A673 (cell line): ENCODE results near the gene MYD88. TPM values are rescaled to one million over a fixed set of nuclear protein-coding genes. Genes with fewer than 3 reads are reported as not detected.
"Not testable (repeated sequence)": the region's sequence is repeated elsewhere in the genome, so short reads cannot be mapped to it uniquely, and the experiment has no call there.

Experiments
- BruUV-seq: library from RNA; stranded (reverse); fragments of 400-500 nt; replicated peaks from 2 replicates; lab custom pipeline; 2021; lab: Mats Ljungman, UMichigan
- CTCF ChIA-PET: fragments of 300-600 bp; sonication (Branson Sonifier 250); formaldehyde crosslinking; loops from one replicate; lab custom pipeline; 2022; ENCODE audit warnings: antibody characterized with exemption; lab: Charles Lee
- POLR2A ChIA-PET: fragments of 300-600 bp; sonication (Branson Sonifier 250); formaldehyde crosslinking; loops from one replicate; lab custom pipeline; 2022; ENCODE audit warnings: antibody characterized with exemption; ENCODE audit not compliant: low non-redundant PET; lab: Charles Lee
- DNase-seq: peaks from one replicate; pipeline ENCODE4 v3.0.0-alpha.2; 2015; ENCODE audit warnings: low spot score
- H3K27ac ChIP-seq: fragments of 200-600 bp; sonication (generic); 2 replicates; pipeline ENCODE4 v1.5.1; 2016; ENCODE audit warnings: mixed run types, low read depth, mild to moderate bottlenecking, mixed read lengths, antibody characterized with exemption, low read length; ENCODE audit not compliant: poor library complexity, severe bottlenecking
- H3K27me3 ChIP-seq: fragments of 200-600 bp; sonication (generic); replicated peaks from 2 replicates; pipeline ENCODE4 v1.6.1; 2017; ENCODE audit warnings: mixed run types, low read depth, mild to moderate bottlenecking, mixed read lengths, antibody characterized with exemption, low read length; ENCODE audit not compliant: insufficient read depth, poor library complexity
- H3K36me3 ChIP-seq: fragments of 200-600 bp; sonication (generic); 2 replicates; pipeline ENCODE4 v1.6.1; 2016; ENCODE audit warnings: mixed run types, mild to moderate bottlenecking, mixed read lengths, antibody characterized with exemption, low read length; ENCODE audit not compliant: insufficient read depth, poor library complexity, severe bottlenecking
- H3K4me1 ChIP-seq: fragments of 200-600 bp; sonication (generic); 2 replicates; pipeline ENCODE4 v1.6.1; 2017; ENCODE audit warnings: mixed run types, mild to moderate bottlenecking, mixed read lengths, antibody characterized with exemption, low read length; ENCODE audit not compliant: insufficient read depth, poor library complexity, severe bottlenecking
- H3K4me3 ChIP-seq: fragments of 200-600 bp; sonication (generic); 2 replicates; pipeline ENCODE4 v1.5.1; 2016; ENCODE audit warnings: low read depth, mixed run types, mild to moderate bottlenecking, mixed read lengths, low read length; ENCODE audit not compliant: poor library complexity, severe bottlenecking
- H3K9me3 ChIP-seq: fragments of 200-600 bp; sonication (generic); 2 replicates; pipeline ENCODE4 v1.6.1; 2016; ENCODE audit warnings: mixed run types, low read depth, mild to moderate bottlenecking, mixed read lengths, antibody characterized with exemption, low read length; ENCODE audit not compliant: poor library complexity, severe bottlenecking
- EZH2 ChIP-seq: fragments of 200-600 bp; sonication (generic); IDR thresholded peaks from 2 replicates; pipeline ENCODE4 v1.6.1; 2017; ENCODE audit warnings: borderline replicate concordance, low read depth, mild to moderate bottlenecking, mixed read lengths, antibody characterized with exemption, low read length; ENCODE audit not compliant: poor library complexity, severe bottlenecking
- intact Hi-C: fragments of 100-400 bp; cut with micrococcal nuclease; formaldehyde crosslinking; loops from one replicate; pipeline ENCODE4 v1.10.0; 2022; ENCODE audit not compliant: unreplicated experiment
- total RNA-seq: library from RNA; stranded (reverse); gene quantifications from 2 replicates; pipeline ENCODE4 v1.2.3, GENCODE V29; 2021
- TF ChIP-seq, protein P1 (sequence below): fragments of 300-800, 200-600 bp; sonication (generic); conservative IDR thresholded peaks from 2 replicates; pipeline ENCODE4 v1.5.1; 2017; ENCODE audit warnings: low read depth, mild to moderate bottlenecking, antibody characterized with exemption, low read length, moderate library complexity, mixed read lengths

MYD88 gene
- total RNA-seq, 1 experiment from 2014 or later: 11.9 TPM

GRCh38 chr3:38135621-38136277, 2.7 kb upstream of the MYD88 start:
- DNase-seq, H3K9me3 ChIP-seq, H3K27me3 ChIP-seq, H3K27ac ChIP-seq, H3K36me3 ChIP-seq, H3K4me1 ChIP-seq, POLR2A ChIA-PET, CTCF ChIA-PET: not testable (repeated sequence)
- H3K4me3 ChIP-seq: peak overlapping the region; percentile 81
- intact Hi-C loops: loop anchor here (10.0 kb wide), 1 partner anchor 209 kb away; the partner anchor contains the start of gene XYLB
- BruUV-seq: TSS peak; percentile 43

DNA sequence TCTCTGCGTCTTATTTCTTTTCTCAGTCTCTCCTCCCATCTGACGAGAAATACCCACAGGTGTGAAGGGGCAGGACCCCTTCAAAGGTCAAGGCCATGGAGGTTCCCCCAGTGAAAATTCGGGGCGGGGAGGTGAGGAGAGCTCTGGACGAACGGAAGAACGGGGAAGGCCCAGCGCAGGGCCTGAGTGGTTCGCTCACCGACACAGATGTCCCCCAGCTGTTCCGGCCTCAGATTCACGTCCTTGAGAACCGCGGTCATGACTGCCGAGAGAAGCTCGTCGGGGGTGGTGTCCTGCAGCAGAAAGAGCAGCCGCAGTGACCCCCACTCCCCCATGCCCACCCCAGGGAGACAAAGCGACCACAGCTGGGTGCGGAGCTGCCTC, 2.1 kb upstream of the MYD88 start:
- BruUV-seq: no TSS peak
- ChIA-PET CTCF (interaction anchor here (1.5 kb wide), 1 partner anchor 210 kb away, joined by 3 read pairs; the partner anchor contains the start of gene XYLB), POLR2A (no interaction called here)
- Histone ChIP-seq H3K27ac (peak overlapping the region; percentile 71), H3K36me3 (peaks cover 3% of the 10 kb centered on the region), H3K27me3 (no peaks in the 10 kb centered on the region), H3K9me3 (no peaks in the 10 kb centered on the region), H3K4me3 (peak overlapping the region; percentile 81), H3K4me1 (peaks cover 4% of the 10 kb centered on the region)
- TF ChIP-seq, protein P1, sequence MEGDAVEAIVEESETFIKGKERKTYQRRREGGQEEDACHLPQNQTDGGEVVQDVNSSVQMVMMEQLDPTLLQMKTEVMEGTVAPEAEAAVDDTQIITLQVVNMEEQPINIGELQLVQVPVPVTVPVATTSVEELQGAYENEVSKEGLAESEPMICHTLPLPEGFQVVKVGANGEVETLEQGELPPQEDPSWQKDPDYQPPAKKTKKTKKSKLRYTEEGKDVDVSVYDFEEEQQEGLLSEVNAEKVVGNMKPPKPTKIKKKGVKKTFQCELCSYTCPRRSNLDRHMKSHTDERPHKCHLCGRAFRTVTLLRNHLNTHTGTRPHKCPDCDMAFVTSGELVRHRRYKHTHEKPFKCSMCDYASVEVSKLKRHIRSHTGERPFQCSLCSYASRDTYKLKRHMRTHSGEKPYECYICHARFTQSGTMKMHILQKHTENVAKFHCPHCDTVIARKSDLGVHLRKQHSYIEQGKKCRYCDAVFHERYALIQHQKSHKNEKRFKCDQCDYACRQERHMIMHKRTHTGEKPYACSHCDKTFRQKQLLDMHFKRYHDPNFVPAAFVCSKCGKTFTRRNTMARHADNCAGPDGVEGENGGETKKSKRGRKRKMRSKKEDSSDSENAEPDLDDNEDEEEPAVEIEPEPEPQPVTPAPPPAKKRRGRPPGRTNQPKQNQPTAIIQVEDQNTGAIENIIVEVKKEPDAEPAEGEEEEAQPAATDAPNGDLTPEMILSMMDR: no peak
- TF ChIP-seq EZH2: no peak
- intact Hi-C loops: loop anchor here (10.0 kb wide), 1 partner anchor 208 kb away; the partner anchor contains the start of gene XYLB
- no peak for DNase-seq

DNA sequence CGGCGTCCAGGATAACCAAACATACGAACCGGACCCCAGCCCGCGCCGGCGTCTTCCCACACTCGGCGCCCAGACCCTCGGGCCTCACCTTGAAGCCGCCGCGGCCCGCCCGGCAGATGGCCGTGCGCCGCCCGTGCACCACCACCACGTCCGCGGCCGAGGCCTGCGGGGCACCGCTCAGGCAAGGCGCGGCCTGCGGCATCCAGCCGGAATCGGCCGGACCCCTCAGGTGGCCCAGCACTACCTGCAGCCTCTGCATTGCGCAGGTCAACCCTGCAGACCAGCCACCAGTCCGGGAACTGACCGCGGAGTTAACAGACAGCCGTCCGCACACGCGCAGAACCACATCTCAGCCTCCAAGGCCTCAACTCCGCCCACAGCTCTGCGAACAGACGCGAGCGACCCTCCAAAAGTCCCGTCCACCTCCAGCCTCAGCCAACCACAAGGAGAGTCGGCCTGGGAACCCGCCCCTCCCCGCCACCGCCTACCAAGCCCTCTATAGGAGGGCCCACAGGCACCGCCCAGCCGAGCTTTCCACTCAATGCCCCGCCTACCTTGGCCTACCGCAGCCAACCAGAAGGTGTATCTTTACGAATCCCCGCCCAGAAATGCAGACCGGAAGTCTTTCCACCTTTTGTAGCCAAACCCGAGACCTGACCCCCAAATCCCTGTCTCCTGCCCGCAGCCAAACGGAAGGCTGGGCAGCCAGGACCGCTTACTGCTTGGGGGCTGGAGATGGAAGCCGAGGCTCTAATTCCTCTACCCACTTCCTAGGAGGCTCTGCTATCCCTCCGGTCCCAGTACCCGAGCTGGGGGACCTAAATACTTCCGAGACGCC, 1.5 kb upstream of the MYD88 start, which contains the start of gene ACAA1:
TSS of gene ACAA1 (minus strand) at position 351 of the 838 bp plus-strand sequence. CDS start at position 259, 92 bp downstream.
- H3K36me3 ChIP-seq: peaks cover 3% of the 10 kb centered on the region

More for the DNA sequence above, 1.5 kb upstream of the MYD88 start, which contains the start of gene ACAA1:
- Histone ChIP-seq H3K27me3 (no peaks in the 10 kb centered on the region), H3K9me3 (no peaks in the 10 kb centered on the region), H3K27ac (peak within 1 kb of the TSS; percentile 71), H3K4me3 (peak within 1 kb of the TSS; percentile 81), H3K4me1 (peaks cover 4% of the 10 kb centered on the region)
- no TSS peak for BruUV-seq
- peak; percentile 96 for DNase-seq
- intact Hi-C loops: loop anchor here (10.0 kb wide), 1 partner anchor 208 kb away; the partner anchor contains the start of gene XYLB
- ChIA-PET POLR2A (no interaction called here), CTCF (interaction anchor here (1.5 kb wide), 1 partner anchor 210 kb away, joined by 3 read pairs; the partner anchor contains the start of gene XYLB)
- TF ChIP-seq, protein P1: no peak
- no peak for TF ChIP-seq EZH2
